GM10248 (cell line): ENCODE data around the gene OR13C4.

Experiments used
- CTCF ChIA-PET: fragments of 300-600 bp; sonication (Branson Sonifier 250); formaldehyde crosslinking; extraction: SDS; loops from one replicate; lab custom pipeline; 2021; ENCODE audit warnings: antibody characterized with exemption; lab: Yijun Ruan, JAX
- POLR2A ChIA-PET: fragments of 350-650 bp; sonication (Branson Sonifier 250); formaldehyde crosslinking; extraction: SDS; loops from one replicate; lab custom pipeline; 2020; ENCODE audit warnings: antibody characterized with exemption; lab: Yijun Ruan, JAX
- DNase-seq: peaks from one replicate; pipeline ENCODE4 v3.0.0; 2012; ENCODE audit errors: extremely low spot score
- TF ChIP-seq, protein P1 (sequence below): IDR thresholded peaks from 2 replicates; pipeline ENCODE4 v1.5.1; 2012; ENCODE audit warnings: mild to moderate bottlenecking, low read depth; ENCODE audit errors: extremely low read depth, missing control alignments, control extremely low read depth

OR13C4 gene

DNA sequence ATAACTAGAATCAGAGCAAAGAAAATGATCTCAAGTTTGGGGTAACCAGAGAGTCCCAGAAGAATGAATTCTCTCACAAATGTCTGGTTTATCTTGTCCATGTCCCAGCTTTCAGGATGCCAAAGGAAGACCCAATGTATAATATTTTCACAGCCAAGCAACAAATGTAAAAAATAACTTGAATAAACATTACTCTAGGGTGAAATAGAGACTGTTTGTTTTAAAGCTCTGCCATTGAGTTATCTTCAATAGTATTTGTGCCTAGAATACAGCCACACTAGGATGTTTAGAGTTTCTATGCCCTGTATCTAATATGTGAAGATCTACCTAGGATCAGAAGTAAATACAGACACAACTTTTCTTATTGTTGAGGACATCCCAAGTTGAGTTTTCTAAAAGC lies at the start of gene OR13C4:
Gene OR13C4 (minus strand): TSS at position 101 of the 400 bp plus-strand sequence. CDS start 0 bp downstream, at position 101.
- POLR2A ChIA-PET: no interaction called here
- TF ChIP-seq, protein P1, sequence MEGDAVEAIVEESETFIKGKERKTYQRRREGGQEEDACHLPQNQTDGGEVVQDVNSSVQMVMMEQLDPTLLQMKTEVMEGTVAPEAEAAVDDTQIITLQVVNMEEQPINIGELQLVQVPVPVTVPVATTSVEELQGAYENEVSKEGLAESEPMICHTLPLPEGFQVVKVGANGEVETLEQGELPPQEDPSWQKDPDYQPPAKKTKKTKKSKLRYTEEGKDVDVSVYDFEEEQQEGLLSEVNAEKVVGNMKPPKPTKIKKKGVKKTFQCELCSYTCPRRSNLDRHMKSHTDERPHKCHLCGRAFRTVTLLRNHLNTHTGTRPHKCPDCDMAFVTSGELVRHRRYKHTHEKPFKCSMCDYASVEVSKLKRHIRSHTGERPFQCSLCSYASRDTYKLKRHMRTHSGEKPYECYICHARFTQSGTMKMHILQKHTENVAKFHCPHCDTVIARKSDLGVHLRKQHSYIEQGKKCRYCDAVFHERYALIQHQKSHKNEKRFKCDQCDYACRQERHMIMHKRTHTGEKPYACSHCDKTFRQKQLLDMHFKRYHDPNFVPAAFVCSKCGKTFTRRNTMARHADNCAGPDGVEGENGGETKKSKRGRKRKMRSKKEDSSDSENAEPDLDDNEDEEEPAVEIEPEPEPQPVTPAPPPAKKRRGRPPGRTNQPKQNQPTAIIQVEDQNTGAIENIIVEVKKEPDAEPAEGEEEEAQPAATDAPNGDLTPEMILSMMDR: no peak
- CTCF ChIA-PET: interaction anchor here (1.2 kb wide), 1 partner anchor 8 kb away, joined by 4 read pairs; no protein-coding TSS in a partner anchor
- no peak for DNase-seq

DNA sequence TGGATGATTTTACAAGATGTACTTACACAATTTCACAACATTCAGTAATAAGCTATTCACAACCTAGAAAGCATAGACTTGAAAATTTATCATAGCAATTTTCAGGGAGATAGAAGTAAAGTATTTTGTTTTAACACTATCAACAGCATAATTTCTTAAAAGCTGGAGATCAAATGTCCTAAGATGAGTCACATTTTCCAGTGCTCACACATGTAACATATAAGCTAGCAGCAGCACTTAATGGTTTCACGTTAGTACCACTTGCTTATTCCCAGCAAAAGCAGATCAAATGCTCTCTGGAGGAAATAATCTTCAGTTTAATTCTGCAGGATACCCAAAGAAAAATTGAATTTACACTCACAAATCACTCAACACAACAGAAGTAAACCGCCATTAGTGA lies 48.4 kb upstream of the OR13C4 start:
- TF ChIP-seq, protein P1: no peak
- DNase-seq: no peak
- ChIA-PET CTCF (no interaction called here), POLR2A (no interaction called here)

DNA sequence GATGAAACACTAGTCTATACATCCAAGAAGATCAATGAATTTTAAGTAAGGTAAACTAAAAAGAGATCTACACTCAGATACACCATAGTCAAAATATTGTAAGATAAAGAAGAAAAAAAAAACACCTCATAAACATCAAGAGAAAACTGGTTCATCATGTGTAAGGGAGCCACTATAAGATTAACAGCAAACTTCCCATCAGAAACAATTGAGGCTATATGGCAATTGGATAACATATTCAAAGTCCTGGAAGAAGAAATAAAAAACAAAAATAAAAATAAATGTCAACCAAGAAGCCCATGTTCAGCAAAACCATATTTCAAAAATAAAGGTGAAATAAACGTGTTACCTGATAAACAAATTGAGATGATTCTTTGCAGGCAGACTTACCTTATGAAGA lies 45.6 kb upstream of the OR13C4 start:
- no peak for DNase-seq
- POLR2A ChIA-PET: no interaction called here
- TF ChIP-seq, protein P1: no peak
- CTCF ChIA-PET: no interaction called here

DNA sequence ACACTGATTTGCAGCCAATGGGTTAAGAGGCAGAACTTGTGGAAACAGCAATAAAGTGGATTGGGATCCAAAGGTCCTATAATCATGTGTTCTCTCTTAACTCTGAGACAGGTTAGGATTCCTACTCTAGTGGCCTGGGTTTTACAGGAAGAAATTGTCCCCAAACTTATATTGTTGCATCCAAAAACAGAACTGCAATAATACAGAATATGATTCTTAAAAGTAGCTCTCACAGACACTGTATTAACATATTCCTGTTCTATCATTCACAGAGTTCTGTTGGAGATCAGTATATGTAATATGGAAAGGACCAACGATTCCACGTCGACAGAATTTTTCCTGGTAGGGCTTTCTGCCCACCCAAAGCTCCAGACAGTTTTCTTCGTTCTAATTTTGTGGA lies 41.9 kb upstream of the OR13C4 start, which contains the start of gene OR13C8:
Gene OR13C8 (plus strand): TSS at position 301 of the 400 bp plus-strand sequence. CDS start 0 bp downstream, at position 301.
- DNase-seq: no peak
- ChIA-PET CTCF (no interaction called here), POLR2A (no interaction called here)

DNA sequence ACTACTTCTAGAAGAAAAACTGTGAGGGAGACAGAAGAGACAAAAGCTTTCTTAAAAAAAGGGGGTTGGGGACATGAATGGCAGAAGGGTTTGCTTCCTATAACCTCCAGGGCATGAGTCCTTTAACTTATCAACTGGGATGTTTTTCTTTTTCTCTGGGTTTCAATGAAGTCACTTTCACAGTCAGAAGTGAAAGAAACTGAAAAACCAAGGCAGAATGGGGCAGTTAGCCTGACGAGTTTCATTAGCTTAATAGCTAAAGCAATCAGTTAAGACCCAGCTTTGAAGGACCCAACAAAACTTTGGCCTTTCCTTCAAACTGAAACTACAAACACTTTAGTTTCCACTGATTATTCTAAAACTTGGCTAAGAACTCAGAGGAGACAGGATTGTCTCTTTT lies 37.3 kb upstream of the OR13C4 start:
- CTCF ChIA-PET: no interaction called here
- POLR2A ChIA-PET: no interaction called here
- TF ChIP-seq, protein P1: no peak
- DNase-seq: no peak

More for the DNA sequence above, 41.9 kb upstream of the OR13C4 start, which contains the start of gene OR13C8:
- TF ChIP-seq, protein P1: no peak

DNA sequence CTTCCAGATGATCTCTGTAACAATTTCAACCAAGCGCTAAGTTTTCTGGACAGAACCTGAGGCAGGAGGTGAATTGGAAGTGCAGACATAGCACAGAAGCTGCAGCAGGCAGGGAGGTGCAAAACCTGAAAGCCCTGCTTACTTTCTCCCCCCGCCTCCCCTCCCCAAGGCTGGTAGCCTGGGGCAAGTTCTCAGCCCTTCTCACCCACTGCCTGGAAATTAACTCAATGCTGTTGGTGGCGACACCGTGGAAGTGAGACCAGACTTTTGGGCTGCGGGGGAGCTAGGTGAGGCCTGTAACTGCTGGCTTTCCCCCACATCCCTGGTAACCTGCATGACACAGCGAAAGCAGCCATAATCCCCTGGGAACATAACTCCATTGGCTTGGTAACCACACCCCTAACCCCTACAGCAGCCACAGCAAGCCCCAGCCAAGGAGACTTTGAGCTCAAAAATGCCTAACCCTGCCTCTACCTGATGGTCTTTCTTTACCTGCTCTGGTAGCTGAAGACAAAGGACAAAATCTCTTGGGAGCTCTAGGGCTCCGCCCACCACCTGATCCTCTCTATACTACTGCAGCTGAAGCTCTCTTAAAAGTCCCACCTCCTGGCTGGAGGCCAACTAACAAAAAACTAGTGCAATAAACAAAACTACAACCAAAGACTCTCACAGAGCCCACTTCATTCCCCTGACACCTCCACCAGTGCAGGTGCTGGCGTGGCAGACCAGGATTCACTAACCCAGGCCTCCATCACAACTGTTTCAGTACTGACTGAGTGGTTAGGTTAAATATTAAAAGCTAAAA lies 30.0 kb upstream of the OR13C4 start:
- POLR2A ChIA-PET: no interaction called here
- CTCF ChIA-PET: interaction anchor here (0.8 kb wide), 1 partner anchor 25 kb away, joined by 3 read pairs; no protein-coding TSS in a partner anchor
- TF ChIP-seq, protein P1: no peak
- no peak for DNase-seq
